Measurements from ENCODE around the gene TMPRSS11E. TPM values are rescaled to one million over a fixed set of nuclear protein-coding genes. Genes with fewer than 3 reads are reported as not detected.

Gene TMPRSS11E
- polyA plus RNA-seq, 12 donors, result 1.1 to 5.5 (median 2.4) TPM; not detected in 9

Other genes with a start within 250 kb of the TMPRSS11E start
- gene TMPRSS11B, start 201.8 kb upstream of the TMPRSS11E start, polyA plus RNA-seq (ENCODE audit: insufficient read length in 12 of 12), result under 1 TPM in 4 of 12 donors, not detected in 8; 0.04 to 0.21 (median 0.10) TPM
- 100 to 1,000 TPM in 1 of 12 donors, 10 to 100 TPM in 10, not detected in 1; 61.3 to 118 (median 85.7) TPM for gene YTHDC1, start 97.4 kb upstream of the TMPRSS11E start, polyA plus RNA-seq (ENCODE audit: insufficient read length in 12 of 12)
- 10 to 100 TPM in 1 of 12 donors, under 1 TPM in 1, not detected in 10; 0.22 to 78.7 TPM for gene UGT2B17, start 128.9 kb downstream of the TMPRSS11E start, polyA plus RNA-seq (ENCODE audit: insufficient read length in 12 of 12)
- gene UGT2B15, start 223.2 kb downstream of the TMPRSS11E start, polyA plus RNA-seq (ENCODE audit: insufficient read length in 12 of 12), result under 1 TPM in 3 of 12 donors, not detected in 9; 0.08 to 0.11 (median 0.10) TPM

Data from muscle of arm (tissue), 12 donors.